Adrenal gland (tissue), 5 donors: ENCODE data around the gene RAD51B.

ENCODE experiments used
- POLR2A ChIP-seq, 2 donors: fragments of 450-650 bp; IDR thresholded peaks; one replicate each; pipeline ENCODE4 v1.6.1; 2017; ENCODE audit warnings: antibody characterized with exemption in 2 of 2, mild to moderate bottlenecking in 2 of 2, moderate library complexity in 1 of 2
- TF ChIP-seq, protein P1 (sequence below), 6 experiments: fragments of 450-650 bp in 4 of 6; fragments of 200-600 bp in 2 of 6; sonication (generic) in 1 of 6; IDR thresholded peaks; 1 replicate in 5 of 6; 2 replicates in 1 of 6; pipeline versions ENCODE4 v1.5.1 to v1.8.0; 2016 to 2021; ENCODE audit warnings: antibody characterized with exemption in 6 of 6, mild to moderate bottlenecking in 2 of 6, moderate library complexity in 1 of 6
- donor health status: DM: no; HTN: no; CAD: no.

DNA sequence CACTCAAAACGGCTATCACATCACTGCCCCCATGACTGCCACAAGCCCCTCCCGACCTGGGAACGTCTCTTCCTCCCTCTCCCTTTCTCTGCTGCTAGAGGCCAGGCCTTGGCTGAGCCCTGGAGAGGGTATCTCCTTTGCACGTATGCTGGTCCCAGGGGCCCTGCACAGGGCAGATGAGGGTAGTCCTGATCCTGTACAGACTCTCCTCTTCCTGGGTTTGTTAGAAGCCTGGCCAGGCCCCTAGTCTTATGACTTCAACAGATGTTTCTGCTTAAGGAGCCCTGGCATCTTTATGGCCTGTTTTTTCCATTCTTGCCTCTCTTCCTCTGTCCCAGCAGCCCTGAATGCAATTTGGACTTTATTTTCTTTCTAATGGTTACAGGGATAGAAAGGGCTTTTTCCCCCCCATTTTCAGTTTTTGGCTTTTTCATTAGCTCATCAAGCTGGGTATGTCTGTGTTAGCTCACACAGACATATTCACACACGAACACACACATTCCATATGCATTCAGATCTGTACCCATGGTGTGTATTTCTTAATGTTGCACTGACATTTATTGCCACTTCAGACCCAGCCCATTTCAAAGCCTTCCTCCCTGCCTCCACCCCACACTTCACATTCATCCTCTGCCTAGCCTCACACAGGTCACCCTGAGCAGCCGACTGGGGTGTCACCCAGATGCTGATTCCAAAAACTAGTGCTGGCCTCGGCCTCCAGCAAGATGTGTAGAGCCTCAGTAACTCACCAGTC, 770.0 kb downstream of the RAD51B start:
- TF ChIP-seq, protein P1, sequence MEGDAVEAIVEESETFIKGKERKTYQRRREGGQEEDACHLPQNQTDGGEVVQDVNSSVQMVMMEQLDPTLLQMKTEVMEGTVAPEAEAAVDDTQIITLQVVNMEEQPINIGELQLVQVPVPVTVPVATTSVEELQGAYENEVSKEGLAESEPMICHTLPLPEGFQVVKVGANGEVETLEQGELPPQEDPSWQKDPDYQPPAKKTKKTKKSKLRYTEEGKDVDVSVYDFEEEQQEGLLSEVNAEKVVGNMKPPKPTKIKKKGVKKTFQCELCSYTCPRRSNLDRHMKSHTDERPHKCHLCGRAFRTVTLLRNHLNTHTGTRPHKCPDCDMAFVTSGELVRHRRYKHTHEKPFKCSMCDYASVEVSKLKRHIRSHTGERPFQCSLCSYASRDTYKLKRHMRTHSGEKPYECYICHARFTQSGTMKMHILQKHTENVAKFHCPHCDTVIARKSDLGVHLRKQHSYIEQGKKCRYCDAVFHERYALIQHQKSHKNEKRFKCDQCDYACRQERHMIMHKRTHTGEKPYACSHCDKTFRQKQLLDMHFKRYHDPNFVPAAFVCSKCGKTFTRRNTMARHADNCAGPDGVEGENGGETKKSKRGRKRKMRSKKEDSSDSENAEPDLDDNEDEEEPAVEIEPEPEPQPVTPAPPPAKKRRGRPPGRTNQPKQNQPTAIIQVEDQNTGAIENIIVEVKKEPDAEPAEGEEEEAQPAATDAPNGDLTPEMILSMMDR (IDR thresholded peaks at IDR 0.05): no peak
- no peak for TF ChIP-seq POLR2A (IDR thresholded peaks at IDR 0.05)
